Lower leg skin (tissue), 4 donors: ENCODE measurements around the gene RAB29. TPM values are rescaled to one million over a fixed set of nuclear protein-coding genes. Genes with fewer than 3 reads are reported as not detected.

Experiments used
- DNase-seq, 2 donors: peaks; one replicate each; pipeline ENCODE4 v3.0.0-alpha.2; 2019; ENCODE audit warnings: low spot score in 2 of 2
- H3K4me3 ChIP-seq: fragments of 200-600 bp; sonication (generic); 2 replicates; pipeline ENCODE4 v1.5.1; 2017; ENCODE audit warnings: mild to moderate bottlenecking, low read depth; ENCODE audit not compliant: poor library complexity, severe bottlenecking
- POLR2A ChIP-seq, 2 donors: fragments of 450-650 bp; IDR thresholded peaks; one replicate each; pipeline ENCODE4 v1.6.1; 2016 to 2017; ENCODE audit warnings: antibody characterized with exemption in 2 of 2, mild to moderate bottlenecking in 1 of 2, moderate library complexity in 1 of 2
- WGBS, 2 donors: methylation state at CpG; one replicate each; pipeline ENCODE4 v1.1.5; 2018; 5-methylcytosine and 5-hydroxymethylcytosine counted together
- intact Hi-C: fragments of 100-400 bp; cut with DNase I; formaldehyde crosslinking; loops from one replicate; pipeline ENCODE4 v1.15.0; 2023; ENCODE audit warnings: low total_unique reads
- total RNA-seq, 4 donors: library from RNA; depleted of rRNA; stranded (reverse); fragments of >200 nt; gene quantifications; one replicate each; pipeline ENCODE4 v1.1.0, GENCODE V29; 2016
- TF ChIP-seq, protein P1 (sequence below), 3 donors: fragments of 450-650 bp; IDR thresholded peaks; one replicate each; pipeline ENCODE4 v1.5.1; 2016; ENCODE audit warnings: antibody characterized with exemption in 3 of 3, mild to moderate bottlenecking in 3 of 3, moderate library complexity in 2 of 3

RAB29 gene
- total RNA-seq, 4 donors from 2014 or later, result 5.3 to 11.5 (median 9.8) TPM

- H3K4me3 ChIP-seq, result no peak overlapping the region
- no peak for DNase-seq
- 72 to 74% methylated on average over 6 of the region's 6 CpGs for WGBS, 2 donors
- TF ChIP-seq POLR2A (IDR thresholded peaks at IDR 0.05), result no peak
- TF ChIP-seq, protein P1, sequence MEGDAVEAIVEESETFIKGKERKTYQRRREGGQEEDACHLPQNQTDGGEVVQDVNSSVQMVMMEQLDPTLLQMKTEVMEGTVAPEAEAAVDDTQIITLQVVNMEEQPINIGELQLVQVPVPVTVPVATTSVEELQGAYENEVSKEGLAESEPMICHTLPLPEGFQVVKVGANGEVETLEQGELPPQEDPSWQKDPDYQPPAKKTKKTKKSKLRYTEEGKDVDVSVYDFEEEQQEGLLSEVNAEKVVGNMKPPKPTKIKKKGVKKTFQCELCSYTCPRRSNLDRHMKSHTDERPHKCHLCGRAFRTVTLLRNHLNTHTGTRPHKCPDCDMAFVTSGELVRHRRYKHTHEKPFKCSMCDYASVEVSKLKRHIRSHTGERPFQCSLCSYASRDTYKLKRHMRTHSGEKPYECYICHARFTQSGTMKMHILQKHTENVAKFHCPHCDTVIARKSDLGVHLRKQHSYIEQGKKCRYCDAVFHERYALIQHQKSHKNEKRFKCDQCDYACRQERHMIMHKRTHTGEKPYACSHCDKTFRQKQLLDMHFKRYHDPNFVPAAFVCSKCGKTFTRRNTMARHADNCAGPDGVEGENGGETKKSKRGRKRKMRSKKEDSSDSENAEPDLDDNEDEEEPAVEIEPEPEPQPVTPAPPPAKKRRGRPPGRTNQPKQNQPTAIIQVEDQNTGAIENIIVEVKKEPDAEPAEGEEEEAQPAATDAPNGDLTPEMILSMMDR (IDR thresholded peaks at IDR 0.05), result no peak
- intact Hi-C loops, result loop anchor here (5.0 kb wide), 1 partner anchor 184 kb away; no protein-coding TSS in a partner anchor
Observed at GRCh38 chr1:205792961-205793673, 17.8 kb upstream of the RAB29 start.

DNA sequence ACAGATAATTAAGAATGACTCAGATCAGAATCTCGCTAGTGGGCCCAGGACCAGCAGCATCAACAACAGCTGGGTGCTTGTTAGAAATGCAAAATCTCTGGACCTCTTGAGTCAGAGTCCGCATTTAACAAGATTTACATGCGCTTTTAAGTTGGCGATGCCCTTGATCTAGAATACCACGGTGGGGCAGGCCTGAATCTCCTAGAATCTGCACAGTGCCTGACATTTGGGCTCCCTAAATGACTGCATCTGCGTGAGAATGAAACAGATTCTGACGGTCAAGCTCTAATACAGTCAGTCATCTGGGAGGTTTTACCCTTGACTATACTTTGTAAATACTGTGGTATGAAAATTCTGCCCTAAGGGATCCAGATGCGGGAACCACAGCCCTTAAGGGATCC lies 17.2 kb upstream of the RAB29 start:
- intact Hi-C loops, result loop anchor here (5.0 kb wide), 1 partner anchor 185 kb away; no protein-coding TSS in a partner anchor
- TF ChIP-seq, protein P1 (IDR thresholded peaks at IDR 0.05), result no peak
- TF ChIP-seq POLR2A (IDR thresholded peaks at IDR 0.05), result no peak
- 78% methylated on average over 8 of the region's 8 CpGs for WGBS, 2 donors
- H3K4me3 ChIP-seq, result no peak overlapping the region
- no peak for DNase-seq

DNA sequence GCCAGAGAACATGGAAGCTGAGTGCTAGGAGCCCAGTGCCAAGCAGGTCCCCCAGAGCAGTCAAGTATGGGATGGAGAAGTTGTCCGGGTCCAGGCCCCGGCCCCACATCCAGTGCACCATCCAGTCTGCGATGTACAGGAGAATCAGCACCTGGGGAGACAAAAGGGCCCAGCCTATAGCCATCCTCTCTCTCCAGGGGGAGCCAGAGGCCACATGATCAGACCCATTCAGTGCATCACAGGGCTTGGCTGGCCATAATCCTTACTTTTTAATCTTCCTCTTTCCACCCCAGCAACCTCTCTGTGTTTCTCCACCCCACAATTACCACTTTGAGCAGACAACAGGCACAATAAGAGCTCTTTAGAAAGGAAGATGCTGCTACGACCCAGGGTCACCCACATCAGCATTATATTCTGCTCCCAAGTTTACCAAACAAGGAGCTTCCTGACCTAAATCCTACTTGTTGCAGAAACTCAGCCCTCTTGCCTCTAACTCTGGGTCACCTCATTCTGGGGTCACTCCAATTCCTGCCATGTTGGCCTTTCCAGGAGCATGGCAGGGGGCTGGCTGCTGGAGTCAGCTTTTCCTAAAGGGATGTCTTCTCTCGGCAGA lies 16.4 kb upstream of the RAB29 start:
- DNase-seq, result no peak
- WGBS, 2 donors, result 61 to 79% methylated on average over 5 of the region's 5 CpGs
- no peak for TF ChIP-seq POLR2A (IDR thresholded peaks at IDR 0.05)

DNA sequence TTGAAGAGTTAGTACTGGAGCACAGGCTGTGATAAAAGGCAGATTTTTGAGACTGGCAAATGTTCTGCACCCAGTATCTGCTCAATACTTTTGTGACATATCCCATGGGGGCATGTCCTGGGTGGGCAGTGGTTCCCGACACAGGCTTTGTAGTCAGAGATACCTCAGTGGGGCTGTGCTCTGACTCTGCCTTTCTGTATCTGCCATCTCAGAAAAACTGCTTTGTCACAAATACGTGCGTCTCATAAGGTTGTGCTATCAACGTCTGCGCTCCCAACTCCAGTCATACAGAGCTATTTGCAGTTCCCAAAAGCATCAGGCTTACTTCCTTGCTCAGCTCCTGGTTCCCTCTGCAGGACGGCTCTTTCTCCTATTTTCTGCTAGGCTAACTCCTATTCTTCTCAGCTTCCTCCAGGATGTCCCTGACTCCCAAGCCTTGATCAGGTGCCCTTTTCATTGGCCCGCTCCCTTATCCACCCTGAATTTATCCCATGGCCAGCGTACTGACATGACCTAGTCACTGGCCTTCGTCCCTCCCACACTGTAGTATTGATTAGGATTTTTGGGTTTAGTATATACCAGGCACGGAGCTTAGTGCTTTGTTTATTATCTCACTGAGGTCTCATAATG lies 12.1 kb upstream of the RAB29 start:
- intact Hi-C loops, result no loop called here
- H3K4me3 ChIP-seq, result no peak overlapping the region
- TF ChIP-seq, protein P1 (IDR thresholded peaks at IDR 0.05), result no peak
- no peak for TF ChIP-seq POLR2A (IDR thresholded peaks at IDR 0.05)
- no peak for DNase-seq
- WGBS, 2 donors, result 85 to 88% methylated on average over 10 of the region's 10 CpGs

More for the DNA sequence above, 16.4 kb upstream of the RAB29 start:
- H3K4me3 ChIP-seq, result no peak overlapping the region
- intact Hi-C loops, result loop anchor here (5.0 kb wide), 1 partner anchor 186 kb away; no protein-coding TSS in a partner anchor

GRCh38 chr1:205786601-205787000 lies 11.3 kb upstream of the RAB29 start:
- TF ChIP-seq, protein P1 (IDR thresholded peaks at IDR 0.05), result no peak
- TF ChIP-seq POLR2A (IDR thresholded peaks at IDR 0.05), result no peak
- intact Hi-C loops, result no loop called here
- no peak for DNase-seq
- 65 to 66% methylated on average over 4 of the region's 4 CpGs for whole genome bisulfite sequencing, 2 donors
- H3K4me3 ChIP-seq, result no peak overlapping the region

GRCh38 chr1:205785446-205785845 lies 10.2 kb upstream of the RAB29 start:
- 92 to 96% methylated on average over 9 of the region's 9 CpGs for WGBS, 2 donors
- DNase-seq, result no peak
- no peak overlapping the region for H3K4me3 ChIP-seq
- TF ChIP-seq, protein P1 (IDR thresholded peaks at IDR 0.05), result no peak
- no peak for TF ChIP-seq POLR2A (IDR thresholded peaks at IDR 0.05)
- intact Hi-C loops, result no loop called here
